Liver (tissue), 3 donors: Measurements from ENCODE around the gene CPOX.

Experiments used
- ATF3 ChIP-seq: IDR thresholded peaks from 2 replicates; pipeline ENCODE4 v1.6.1; 2016; ENCODE audit warnings: antibody characterized with exemption
- CTCF ChIP-seq: fragments of 150-350 bp; IDR thresholded peaks from 2 replicates; pipeline ENCODE4 v1.5.1; 2017; ENCODE audit warnings: improper control_type of control experiment, low read depth, low read length; ENCODE audit not compliant: missing input control
- EGR1 ChIP-seq, 2 donors: IDR thresholded peaks; 2 replicates each; pipeline ENCODE4 v1.6.1; 2016 to 2018; ENCODE audit warnings: antibody characterized with exemption in 2 of 2, low read depth in 2 of 2
- HNF4A ChIP-seq, 2 donors: conservative IDR thresholded peaks; 2 replicates each; pipeline ENCODE4 v1.6.1; 2016; ENCODE audit warnings: antibody characterized with exemption in 2 of 2, mild to moderate bottlenecking in 2 of 2
- HNF4G ChIP-seq: IDR thresholded peaks from 2 replicates; pipeline ENCODE4 v1.6.1; 2016; ENCODE audit warnings: antibody characterized with exemption
- NR2F2 ChIP-seq: IDR thresholded peaks from 2 replicates; pipeline ENCODE4 v1.6.1; 2016; ENCODE audit warnings: antibody characterized with exemption
- RAD21 ChIP-seq, 2 donors: IDR thresholded peaks; 2 replicates each; pipeline ENCODE4 v1.6.1; 2016; ENCODE audit warnings: antibody characterized with exemption in 2 of 2, mild to moderate bottlenecking in 2 of 2
- REST ChIP-seq: IDR thresholded peaks from 2 replicates; pipeline ENCODE4 v1.6.1; 2016; ENCODE audit warnings: antibody characterized with exemption, mild to moderate bottlenecking
- SP1 ChIP-seq: IDR thresholded peaks from 2 replicates; pipeline ENCODE4 v1.6.1; 2018; ENCODE audit warnings: antibody characterized with exemption, mild to moderate bottlenecking
- TAF1 ChIP-seq: conservative IDR thresholded peaks from 2 replicates; pipeline ENCODE4 v1.6.1; 2016; ENCODE audit warnings: antibody characterized with exemption, mild to moderate bottlenecking
- donor health status: healthy.
- donor health status: healthy.

GRCh38 chr3:98553021-98553563 is 40.3 kb downstream of the CPOX start:
- TF ChIP-seq CTCF: no peak
- no peak for TF ChIP-seq EGR1 (IDR thresholded peaks at IDR 0.05; ENCODE audit: low read depth in 2 of 2)
- no peak for TF ChIP-seq HNF4G
- no peak for TF ChIP-seq REST
- TF ChIP-seq RAD21 (IDR thresholded peaks at IDR 0.05): no peak
- no peak for TF ChIP-seq SP1
- no peak for TF ChIP-seq ATF3
- no peak for TF ChIP-seq TAF1
- no peak for TF ChIP-seq NR2F2
- no peak for TF ChIP-seq HNF4A (conservative IDR thresholded peaks at IDR 0.05)
